Panc1 (cell line): ENCODE data around the gene SUGCT.

Experiments
- POLR2AphosphoS5 ChIP-seq: IDR thresholded peaks from 2 replicates; pipeline ENCODE4 v1.6.1; 2012; ENCODE audit warnings: mild to moderate bottlenecking, low read depth, low read length, moderate library complexity
- SIN3A ChIP-seq: IDR thresholded peaks from 2 replicates; pipeline ENCODE4 v1.6.1; 2012; ENCODE audit warnings: low read depth, mild to moderate bottlenecking, low read length, moderate library complexity, borderline replicate concordance; ENCODE audit not compliant: insufficient read depth
- TCF7L2 ChIP-seq: IDR thresholded peaks from 2 replicates; pipeline ENCODE4 v1.6.1; 2011; ENCODE audit warnings: mild to moderate bottlenecking, low read depth, low read length, inconsistent platforms
- TF ChIP-seq, protein P1 (sequence below): fragments of 450-650 bp; IDR thresholded peaks from 2 replicates; pipeline ENCODE4 v1.5.1; 2017; ENCODE audit warnings: mild to moderate bottlenecking
- TF ChIP-seq, protein P2 (sequence below), 2 experiments: IDR thresholded peaks; 2 replicates each; pipeline ENCODE4 v1.6.1; 2011 to 2012; ENCODE audit warnings: low read depth in 2 of 2, control low read depth in 1 of 2, low read length in 1 of 2, mild to moderate bottlenecking in 1 of 2, moderate library complexity in 1 of 2; ENCODE audit not compliant: insufficient read depth in 1 of 2

DNA sequence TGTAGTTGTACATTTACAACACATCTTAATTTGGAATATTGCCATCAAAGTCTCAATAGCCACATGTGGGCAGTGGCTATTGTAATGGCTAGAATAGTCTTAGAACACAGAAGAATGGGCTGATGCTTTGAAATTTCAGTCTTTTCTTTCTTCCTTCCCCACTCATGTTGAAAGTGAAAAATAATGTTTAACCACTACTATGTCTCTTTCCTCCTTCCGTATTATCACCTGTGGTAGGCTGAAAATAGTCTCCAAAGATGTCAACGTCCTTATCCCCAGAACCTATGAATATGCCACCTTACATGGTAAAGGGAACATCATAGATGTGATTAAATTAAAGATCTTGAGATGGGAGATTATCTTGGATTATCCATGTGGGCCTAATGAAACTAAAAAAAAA, 154.0 kb downstream of the SUGCT start:
- TF ChIP-seq POLR2AphosphoS5, result no peak
- TF ChIP-seq, protein P1, sequence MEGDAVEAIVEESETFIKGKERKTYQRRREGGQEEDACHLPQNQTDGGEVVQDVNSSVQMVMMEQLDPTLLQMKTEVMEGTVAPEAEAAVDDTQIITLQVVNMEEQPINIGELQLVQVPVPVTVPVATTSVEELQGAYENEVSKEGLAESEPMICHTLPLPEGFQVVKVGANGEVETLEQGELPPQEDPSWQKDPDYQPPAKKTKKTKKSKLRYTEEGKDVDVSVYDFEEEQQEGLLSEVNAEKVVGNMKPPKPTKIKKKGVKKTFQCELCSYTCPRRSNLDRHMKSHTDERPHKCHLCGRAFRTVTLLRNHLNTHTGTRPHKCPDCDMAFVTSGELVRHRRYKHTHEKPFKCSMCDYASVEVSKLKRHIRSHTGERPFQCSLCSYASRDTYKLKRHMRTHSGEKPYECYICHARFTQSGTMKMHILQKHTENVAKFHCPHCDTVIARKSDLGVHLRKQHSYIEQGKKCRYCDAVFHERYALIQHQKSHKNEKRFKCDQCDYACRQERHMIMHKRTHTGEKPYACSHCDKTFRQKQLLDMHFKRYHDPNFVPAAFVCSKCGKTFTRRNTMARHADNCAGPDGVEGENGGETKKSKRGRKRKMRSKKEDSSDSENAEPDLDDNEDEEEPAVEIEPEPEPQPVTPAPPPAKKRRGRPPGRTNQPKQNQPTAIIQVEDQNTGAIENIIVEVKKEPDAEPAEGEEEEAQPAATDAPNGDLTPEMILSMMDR, result no peak
- TF ChIP-seq TCF7L2, result no peak
- TF ChIP-seq, protein P2, sequence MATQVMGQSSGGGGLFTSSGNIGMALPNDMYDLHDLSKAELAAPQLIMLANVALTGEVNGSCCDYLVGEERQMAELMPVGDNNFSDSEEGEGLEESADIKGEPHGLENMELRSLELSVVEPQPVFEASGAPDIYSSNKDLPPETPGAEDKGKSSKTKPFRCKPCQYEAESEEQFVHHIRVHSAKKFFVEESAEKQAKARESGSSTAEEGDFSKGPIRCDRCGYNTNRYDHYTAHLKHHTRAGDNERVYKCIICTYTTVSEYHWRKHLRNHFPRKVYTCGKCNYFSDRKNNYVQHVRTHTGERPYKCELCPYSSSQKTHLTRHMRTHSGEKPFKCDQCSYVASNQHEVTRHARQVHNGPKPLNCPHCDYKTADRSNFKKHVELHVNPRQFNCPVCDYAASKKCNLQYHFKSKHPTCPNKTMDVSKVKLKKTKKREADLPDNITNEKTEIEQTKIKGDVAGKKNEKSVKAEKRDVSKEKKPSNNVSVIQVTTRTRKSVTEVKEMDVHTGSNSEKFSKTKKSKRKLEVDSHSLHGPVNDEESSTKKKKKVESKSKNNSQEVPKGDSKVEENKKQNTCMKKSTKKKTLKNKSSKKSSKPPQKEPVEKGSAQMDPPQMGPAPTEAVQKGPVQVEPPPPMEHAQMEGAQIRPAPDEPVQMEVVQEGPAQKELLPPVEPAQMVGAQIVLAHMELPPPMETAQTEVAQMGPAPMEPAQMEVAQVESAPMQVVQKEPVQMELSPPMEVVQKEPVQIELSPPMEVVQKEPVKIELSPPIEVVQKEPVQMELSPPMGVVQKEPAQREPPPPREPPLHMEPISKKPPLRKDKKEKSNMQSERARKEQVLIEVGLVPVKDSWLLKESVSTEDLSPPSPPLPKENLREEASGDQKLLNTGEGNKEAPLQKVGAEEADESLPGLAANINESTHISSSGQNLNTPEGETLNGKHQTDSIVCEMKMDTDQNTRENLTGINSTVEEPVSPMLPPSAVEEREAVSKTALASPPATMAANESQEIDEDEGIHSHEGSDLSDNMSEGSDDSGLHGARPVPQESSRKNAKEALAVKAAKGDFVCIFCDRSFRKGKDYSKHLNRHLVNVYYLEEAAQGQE (IDR thresholded peaks at IDR 0.05; ENCODE audit: insufficient read depth in 1 of 2, low read depth in 2 of 2, low read length in 1 of 2), result no peak
- no peak for TF ChIP-seq SIN3A
